ENCODE results near the gene CXCL12. TPM values are rescaled to one million over a fixed set of nuclear protein-coding genes. Genes with fewer than 3 reads are reported as not detected.
A peak's percentile ranks its signal among the peaks of the same experiment; 100 is the strongest.

The CXCL12 gene
- total RNA-seq, 1 donor from 2014 or later, result 130 TPM

GRCh38 chr10:44355630-44356029 is 29.3 kb downstream of the CXCL12 start:
- no peaks in the 10 kb centered on the region for H3K36me3 ChIP-seq
- DNase-seq, result no peak
- peaks cover 32% of the 10 kb centered on the region for H3K4me1 ChIP-seq
- no peaks in the 10 kb centered on the region for H3K27me3 ChIP-seq (ENCODE audit: low read depth)
- H3K9me3 ChIP-seq (replicated peaks), result no peaks in the 10 kb centered on the region
- no peak overlapping the region for H3K4me3 ChIP-seq
- intact Hi-C loops (cut with micrococcal nuclease), result no loop called here
- no peak for TF ChIP-seq CTCF (IDR thresholded peaks at IDR 0.05; ENCODE audit: borderline replicate concordance)
- H3K27ac ChIP-seq (replicated peaks), result no peak overlapping the region

GRCh38 chr10:44354771-44355170 is 30.1 kb downstream of the CXCL12 start:
- Histone ChIP-seq H3K27ac (replicated peaks) (no peak overlapping the region), H3K4me1 (peaks cover 32% of the 10 kb centered on the region), H3K4me3 (no peak overlapping the region), H3K9me3 (replicated peaks) (no peaks in the 10 kb centered on the region), H3K36me3 (no peaks in the 10 kb centered on the region), H3K27me3 (ENCODE audit: low read depth) (no peaks in the 10 kb centered on the region)
- DNase-seq, result no peak
- TF ChIP-seq CTCF (IDR thresholded peaks at IDR 0.05; ENCODE audit: borderline replicate concordance), result no peak
- intact Hi-C loops (cut with micrococcal nuclease), result no loop called here

GRCh38 chr10:44353721-44354120 is 31.2 kb downstream of the CXCL12 start:
- peaks cover 32% of the 10 kb centered on the region for H3K4me1 ChIP-seq
- H3K27me3 ChIP-seq (ENCODE audit: low read depth), result no peaks in the 10 kb centered on the region
- TF ChIP-seq CTCF (IDR thresholded peaks at IDR 0.05; ENCODE audit: borderline replicate concordance), result no peak
- H3K4me3 ChIP-seq, result no peak overlapping the region
- no peaks in the 10 kb centered on the region for H3K9me3 ChIP-seq (replicated peaks)
- no peak overlapping the region for H3K27ac ChIP-seq (replicated peaks)
- intact Hi-C loops (cut with micrococcal nuclease), result no loop called here
- peaks cover 2% of the 10 kb centered on the region for H3K36me3 ChIP-seq
- DNase-seq, result no peak

- no peak for TF ChIP-seq CTCF (IDR thresholded peaks at IDR 0.05; ENCODE audit: borderline replicate concordance)
- no peak for DNase-seq
- Histone ChIP-seq H3K9me3 (replicated peaks) (no peaks in the 10 kb centered on the region), H3K36me3 (peaks cover 7% of the 10 kb centered on the region), H3K27ac (replicated peaks) (no peak overlapping the region), H3K4me3 (no peak overlapping the region), H3K27me3 (ENCODE audit: low read depth) (no peaks in the 10 kb centered on the region), H3K4me1 (peaks cover 32% of the 10 kb centered on the region)
- intact Hi-C loops (cut with micrococcal nuclease), result no loop called here
These were observed 31.8 kb downstream of the CXCL12 start for GRCh38 chr10:44353128-44353390.

- Histone ChIP-seq H3K27ac (replicated peaks) (peak overlapping the region; percentile 20), H3K4me3 (no peak overlapping the region), H3K36me3 (peaks cover 7% of the 10 kb centered on the region), H3K27me3 (ENCODE audit: low read depth) (no peaks in the 10 kb centered on the region), H3K9me3 (replicated peaks) (no peaks in the 10 kb centered on the region), H3K4me1 (peaks cover 32% of the 10 kb centered on the region)
- peak; percentile 76 for DNase-seq
- no peak for TF ChIP-seq CTCF (IDR thresholded peaks at IDR 0.05; ENCODE audit: borderline replicate concordance)
- intact Hi-C loops (cut with micrococcal nuclease), result no loop called here
These were observed 32.4 kb downstream of the CXCL12 start for GRCh38 chr10:44352316-44353127.
